Smooth muscle cell of the brain vasculature (primary cell): ENCODE measurements around the gene MAST3.
"Not testable (repeated sequence)": the region's sequence is repeated elsewhere in the genome, so short reads cannot be mapped to it uniquely, and the experiment has no call there.

Experiments used
- DNase-seq: peaks from one replicate; pipeline ENCODE4 v3.0.0-alpha.2; 2012; ENCODE audit warnings: low read depth, low spot score

Gene MAST3

GRCh38 chr19:18137657-18138339 lies 40.2 kb downstream of the MAST3 start:
- no peak for DNase-seq

- no peak for DNase-seq
Observed at GRCh38 chr19:18140473-18140872, 42.9 kb downstream of the MAST3 start.

GRCh38 chr19:18141031-18141430 lies 43.5 kb downstream of the MAST3 start:
- no peak for DNase-seq

GRCh38 chr19:18143902-18144301 lies 46.3 kb downstream of the MAST3 start:
- no peak for DNase-seq

GRCh38 chr19:18144361-18144760 lies 46.8 kb downstream of the MAST3 start:
- DNase-seq: no peak

- DNase-seq: no peak
Observed at GRCh38 chr19:18144906-18145305, 47.3 kb downstream of the MAST3 start.

GRCh38 chr19:18145391-18145999 lies 47.9 kb downstream of the MAST3 start:
- DNase-seq: no peak

- DNase-seq: no peak
Observed at GRCh38 chr19:18147396-18147795, 49.8 kb downstream of the MAST3 start.

- no peak for DNase-seq
Observed at GRCh38 chr19:18149596-18149975, 52.0 kb downstream of the MAST3 start.

- DNase-seq: no peak
Observed at GRCh38 chr19:18150776-18151624, 53.4 kb downstream of the MAST3 start.

- DNase-seq: peak; percentile 91
Observed at GRCh38 chr19:18152442-18152816, 54.9 kb downstream of the MAST3 start.

- peak; percentile 98 for DNase-seq
Observed at GRCh38 chr19:18152817-18153555, 55.4 kb downstream of the MAST3 start, which contains the start of gene PIK3R2. Gene PIK3R2 (plus strand): TSS chr19:18153163. CDS start chr19:18155880, 2,717 bp downstream.

- no peak for DNase-seq
Observed at GRCh38 chr19:18153556-18154134, 56.1 kb downstream of the MAST3 start.

GRCh38 chr19:18155095-18156087 lies 57.8 kb downstream of the MAST3 start:
- no peak for DNase-seq

GRCh38 chr19:18156268-18156667 lies 58.7 kb downstream of the MAST3 start:
- no peak for DNase-seq

GRCh38 chr19:18156841-18157464 lies 59.4 kb downstream of the MAST3 start:
- DNase-seq: peak; percentile 70

GRCh38 chr19:18157465-18158063 lies 60.0 kb downstream of the MAST3 start:
- DNase-seq: no peak

- DNase-seq: no peak
Observed at GRCh38 chr19:18158467-18158866, 60.9 kb downstream of the MAST3 start.

- DNase-seq: not testable (repeated sequence)
Observed at GRCh38 chr19:18159059-18159616, 61.6 kb downstream of the MAST3 start.
